ENCODE results near the gene MANBA.
"Not testable (repeated sequence)": the region's sequence is repeated elsewhere in the genome, so short reads cannot be mapped to it uniquely, and the experiment has no call there.

Gene MANBA

GRCh38 chr4:102761906-102762305, 1.1 kb upstream of the MANBA start:
- H3K27me3 ChIP-seq (ENCODE audit: control insufficient read depth, insufficient read depth, low read length), result peaks cover 8% of the 10 kb centered on the region
- H3K9ac ChIP-seq (ENCODE audit: low read length), result no peak overlapping the region
- peaks cover 13% of the 10 kb centered on the region for H3K4me1 ChIP-seq (ENCODE audit: control insufficient read depth, insufficient read depth, low read length)
- H3K27ac ChIP-seq (ENCODE audit: low read depth, low read length), result no peak overlapping the region
- peak overlapping the region; percentile 93 for H3K4me3 ChIP-seq (ENCODE audit: low read depth, low read length)
- no peaks in the 10 kb centered on the region for H3K9me3 ChIP-seq (ENCODE audit: control insufficient read depth, insufficient read depth, low read depth, low read length)
- H3K36me3 ChIP-seq (ENCODE audit: control insufficient read depth, insufficient read depth, low read length), result no peaks in the 10 kb centered on the region

- Histone ChIP-seq H3K27ac (ENCODE audit: low read depth, low read length) (no peak overlapping the region), H3K27me3 (ENCODE audit: control insufficient read depth, insufficient read depth, low read length) (peaks cover 8% of the 10 kb centered on the region), H3K36me3 (ENCODE audit: control insufficient read depth, insufficient read depth, low read length) (no peaks in the 10 kb centered on the region), H3K9ac (ENCODE audit: low read length) (peak overlapping the region; percentile 70), H3K4me1 (ENCODE audit: control insufficient read depth, insufficient read depth, low read length) (peaks cover 13% of the 10 kb centered on the region), H3K4me3 (ENCODE audit: low read depth, low read length) (peak overlapping the region; percentile 93), H3K9me3 (ENCODE audit: control insufficient read depth, insufficient read depth, low read depth, low read length) (no peaks in the 10 kb centered on the region)
Measured at GRCh38 chr4:102761296-102761701, 531 bp upstream of the MANBA start.

DNA sequence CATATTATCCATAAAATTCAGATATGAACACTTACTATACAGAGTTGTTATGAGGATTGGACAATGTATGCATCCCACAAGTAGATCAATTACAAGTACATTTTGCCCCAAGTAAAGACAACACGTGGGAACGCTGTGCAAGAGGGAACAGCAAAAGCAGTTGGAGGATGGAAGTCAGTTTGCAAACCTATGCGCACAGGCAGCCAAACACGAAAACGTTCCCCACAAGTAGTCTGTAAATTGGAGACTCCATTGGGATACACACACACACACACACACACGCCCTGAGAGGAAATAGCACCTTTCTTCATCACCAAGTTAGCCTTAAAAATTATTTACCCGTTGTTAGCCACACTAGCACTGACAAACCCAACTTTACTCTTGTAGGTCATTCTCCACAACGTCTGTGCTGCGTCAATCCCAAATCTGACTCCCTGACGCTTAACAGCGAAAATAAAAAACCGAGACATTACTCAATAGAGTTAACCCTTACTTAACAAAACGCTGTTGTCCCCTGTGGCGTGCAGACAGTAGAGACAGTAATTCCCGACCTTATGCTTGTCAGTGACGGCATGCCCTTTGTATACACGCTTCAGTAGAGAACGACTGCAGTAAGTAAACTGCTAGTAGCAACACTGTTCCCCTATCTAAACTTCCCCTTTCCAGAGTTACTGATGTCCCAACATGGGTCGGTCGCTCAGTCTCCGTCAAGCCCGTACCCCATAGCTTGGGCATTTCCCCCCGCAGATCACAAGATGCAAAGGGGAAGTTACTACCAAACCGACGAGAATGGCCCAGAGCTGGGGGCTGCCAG, 730 bp downstream of the MANBA start:
- Histone ChIP-seq H3K27me3 (ENCODE audit: control insufficient read depth, insufficient read depth, low read length) (peaks cover 8% of the 10 kb centered on the region), H3K27ac (ENCODE audit: low read depth, low read length) (no peak overlapping the region), H3K9ac (ENCODE audit: low read length) (peak overlapping the region; percentile 84), H3K4me3 (ENCODE audit: low read depth, low read length) (peak overlapping the region; percentile 93), H3K4me1 (ENCODE audit: control insufficient read depth, insufficient read depth, low read length) (peaks cover 13% of the 10 kb centered on the region), H3K9me3 (ENCODE audit: control insufficient read depth, insufficient read depth, low read depth, low read length) (no peaks in the 10 kb centered on the region), H3K36me3 (ENCODE audit: control insufficient read depth, insufficient read depth, low read length) (no peaks in the 10 kb centered on the region)

- peaks cover 13% of the 10 kb centered on the region for H3K4me1 ChIP-seq (ENCODE audit: control insufficient read depth, insufficient read depth, low read length)
- H3K4me3 ChIP-seq (ENCODE audit: low read depth, low read length), result no peak overlapping the region
- no peak overlapping the region for H3K9ac ChIP-seq (ENCODE audit: low read length)
- peaks cover 8% of the 10 kb centered on the region for H3K27me3 ChIP-seq (ENCODE audit: control insufficient read depth, insufficient read depth, low read length)
- no peak overlapping the region for H3K27ac ChIP-seq (ENCODE audit: low read depth, low read length)
- no peaks in the 10 kb centered on the region for H3K36me3 ChIP-seq (ENCODE audit: control insufficient read depth, insufficient read depth, low read length)
- H3K9me3 ChIP-seq (ENCODE audit: control insufficient read depth, insufficient read depth, low read depth, low read length), result no peaks in the 10 kb centered on the region
Measured at GRCh38 chr4:102758241-102759160, 2.3 kb downstream of the MANBA start.

DNA sequence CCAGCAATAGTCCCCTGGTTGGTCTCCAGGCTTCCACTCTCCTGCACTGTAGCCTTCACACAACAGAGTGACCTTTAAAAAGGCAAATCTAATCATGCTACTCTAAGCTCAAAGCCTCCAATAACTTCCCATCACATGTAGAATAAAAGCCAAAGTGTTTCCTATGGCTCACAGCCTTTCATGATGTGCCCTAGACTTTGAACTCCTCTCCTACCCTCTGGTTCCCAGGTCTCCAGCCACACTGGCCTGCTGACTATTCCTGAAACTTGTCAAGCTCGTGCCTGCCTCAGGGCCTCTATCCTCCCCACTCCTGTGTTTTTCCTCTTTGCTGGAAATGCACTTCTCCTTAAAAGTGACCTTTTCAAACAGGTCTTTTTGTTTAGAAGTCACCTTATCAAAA, 3.1 kb downstream of the MANBA start:
- Histone ChIP-seq H3K27me3 (ENCODE audit: control insufficient read depth, insufficient read depth, low read length) (peaks cover 8% of the 10 kb centered on the region), H3K9me3 (ENCODE audit: control insufficient read depth, insufficient read depth, low read depth, low read length) (no peaks in the 10 kb centered on the region), H3K27ac (ENCODE audit: low read depth, low read length) (no peak overlapping the region), H3K4me3 (ENCODE audit: low read depth, low read length) (no peak overlapping the region), H3K9ac (ENCODE audit: low read length) (no peak overlapping the region), H3K36me3 (ENCODE audit: control insufficient read depth, insufficient read depth, low read length) (no peaks in the 10 kb centered on the region; the same call in 1 of the 2 replicates), H3K4me1 (ENCODE audit: control insufficient read depth, insufficient read depth, low read length) (peaks cover 13% of the 10 kb centered on the region)

DNA sequence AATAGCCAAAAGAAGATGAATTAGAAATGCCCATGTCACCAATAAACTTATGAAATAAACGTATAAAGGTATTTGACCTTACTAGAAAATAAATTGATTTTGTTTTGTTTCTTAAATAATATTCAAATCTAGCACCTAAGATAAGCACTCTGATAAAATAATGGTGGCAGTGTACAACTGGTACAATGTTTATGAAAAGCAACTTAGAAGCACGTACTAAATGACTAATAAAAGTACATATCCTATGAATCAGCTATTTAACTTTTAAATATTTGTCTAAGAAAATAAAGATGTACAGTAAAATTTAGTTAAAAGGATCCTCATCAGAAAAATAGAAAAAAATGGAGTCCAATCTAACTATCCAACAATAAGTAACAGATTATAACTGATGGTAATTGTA, 6.7 kb downstream of the MANBA start:
- H3K4me3 ChIP-seq (ENCODE audit: low read depth, low read length), result no peak overlapping the region
- no peak overlapping the region for H3K27ac ChIP-seq (ENCODE audit: low read depth, low read length)
- H3K9ac ChIP-seq (ENCODE audit: low read length), result no peak overlapping the region
- H3K9me3 ChIP-seq (ENCODE audit: control insufficient read depth, insufficient read depth, low read depth, low read length), result no peaks in the 10 kb centered on the region
- peaks cover 4% of the 10 kb centered on the region for H3K4me1 ChIP-seq (ENCODE audit: control insufficient read depth, insufficient read depth, low read length)
- H3K27me3 ChIP-seq (ENCODE audit: control insufficient read depth, insufficient read depth, low read length), result no peaks in the 10 kb centered on the region
- H3K36me3 ChIP-seq (ENCODE audit: control insufficient read depth, insufficient read depth, low read length), result peaks cover 9% of the 10 kb centered on the region; the same call in 1 of the 2 replicates

- no peaks in the 10 kb centered on the region for H3K9me3 ChIP-seq (ENCODE audit: control insufficient read depth, insufficient read depth, low read depth, low read length)
- no peak overlapping the region for H3K9ac ChIP-seq (ENCODE audit: low read length)
- no peaks in the 10 kb centered on the region for H3K4me1 ChIP-seq (ENCODE audit: control insufficient read depth, insufficient read depth, low read length)
- H3K4me3 ChIP-seq (ENCODE audit: low read depth, low read length), result no peak overlapping the region
- peaks cover 9% of the 10 kb centered on the region; the same call in 1 of the 2 replicates for H3K36me3 ChIP-seq (ENCODE audit: control insufficient read depth, insufficient read depth, low read length)
- H3K27me3 ChIP-seq (ENCODE audit: control insufficient read depth, insufficient read depth, low read length), result no peaks in the 10 kb centered on the region
- H3K27ac ChIP-seq (ENCODE audit: low read depth, low read length), result no peak overlapping the region
Measured at GRCh38 chr4:102751941-102752340, 8.8 kb downstream of the MANBA start.

GRCh38 chr4:102743352-102743751, 17.4 kb downstream of the MANBA start:
- not testable (repeated sequence) for H3K4me1 ChIP-seq (ENCODE audit: control insufficient read depth, insufficient read depth, low read length); H3K9me3 ChIP-seq (ENCODE audit: control insufficient read depth, insufficient read depth, low read depth, low read length); H3K36me3 ChIP-seq (ENCODE audit: control insufficient read depth, insufficient read depth, low read length); H3K9ac ChIP-seq (ENCODE audit: low read length); H3K27ac ChIP-seq (ENCODE audit: low read depth, low read length); H3K27me3 ChIP-seq (ENCODE audit: control insufficient read depth, insufficient read depth, low read length); H3K4me3 ChIP-seq (ENCODE audit: low read depth, low read length)

DNA sequence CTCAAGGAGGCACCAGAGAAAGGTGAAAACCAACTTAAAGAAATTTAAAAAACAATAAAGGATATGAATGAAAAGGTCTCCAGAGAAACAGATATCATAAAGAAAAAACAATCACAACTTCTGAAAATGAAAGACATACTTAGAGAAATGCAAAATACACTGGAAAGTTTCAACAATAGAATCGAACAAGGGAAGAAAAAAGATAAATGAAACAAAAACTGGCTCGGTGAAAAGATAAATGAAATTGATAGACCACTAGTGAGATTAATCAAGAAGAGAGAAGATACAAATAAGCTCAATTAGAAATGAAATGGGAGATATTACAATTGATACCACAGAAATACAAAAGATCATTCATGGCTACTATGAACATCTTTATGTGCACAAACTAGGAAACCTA, 22.0 kb downstream of the MANBA start:
- H3K27me3 ChIP-seq (ENCODE audit: control insufficient read depth, insufficient read depth, low read length); H3K36me3 ChIP-seq (ENCODE audit: control insufficient read depth, insufficient read depth, low read length); H3K9ac ChIP-seq (ENCODE audit: low read length); H3K27ac ChIP-seq (ENCODE audit: low read depth, low read length); H3K9me3 ChIP-seq (ENCODE audit: control insufficient read depth, insufficient read depth, low read depth, low read length); H3K4me3 ChIP-seq (ENCODE audit: low read depth, low read length): not testable (repeated sequence)
- H3K4me1 ChIP-seq (ENCODE audit: control insufficient read depth, insufficient read depth, low read length), result peaks cover 20% of the 10 kb centered on the region

- Histone ChIP-seq H3K36me3 (ENCODE audit: control insufficient read depth, insufficient read depth, low read length) (0 out of 2 replicates have a peak, but pooled peaks cover 3% of the 10 kb centered on the region), H3K9me3 (ENCODE audit: control insufficient read depth, insufficient read depth, low read depth, low read length) (peaks cover 10% of the 10 kb centered on the region; the same call in 1 of the 2 replicates), H3K27ac (ENCODE audit: low read depth, low read length) (peak overlapping the region; percentile 55; the same call in 1 of the 2 replicates), H3K27me3 (ENCODE audit: control insufficient read depth, insufficient read depth, low read length) (no peaks in the 10 kb centered on the region), H3K9ac (ENCODE audit: low read length) (peak overlapping the region; percentile 72), H3K4me1 (ENCODE audit: control insufficient read depth, insufficient read depth, low read length) (peaks cover 20% of the 10 kb centered on the region), H3K4me3 (ENCODE audit: low read depth, low read length) (peak overlapping the region; percentile 12; the same call in 1 of the 2 replicates)
Measured at GRCh38 chr4:102736636-102737549, 23.9 kb downstream of the MANBA start.

Measured in HUES6 (cell line).